Lower leg skin (tissue), 3 donors: ENCODE measurements around the gene RUNX3.

ENCODE experiments used
- CTCF ChIP-seq, 3 donors: fragments of 450-650 bp; IDR thresholded peaks; one replicate each; pipeline ENCODE4 v1.5.1; 2016; ENCODE audit warnings: antibody characterized with exemption in 3 of 3, mild to moderate bottlenecking in 3 of 3, moderate library complexity in 2 of 3
- POLR2A ChIP-seq, 2 donors: fragments of 450-650 bp; IDR thresholded peaks; one replicate each; pipeline ENCODE4 v1.6.1; 2016 to 2017; ENCODE audit warnings: antibody characterized with exemption in 2 of 2, mild to moderate bottlenecking in 1 of 2, moderate library complexity in 1 of 2

DNA sequence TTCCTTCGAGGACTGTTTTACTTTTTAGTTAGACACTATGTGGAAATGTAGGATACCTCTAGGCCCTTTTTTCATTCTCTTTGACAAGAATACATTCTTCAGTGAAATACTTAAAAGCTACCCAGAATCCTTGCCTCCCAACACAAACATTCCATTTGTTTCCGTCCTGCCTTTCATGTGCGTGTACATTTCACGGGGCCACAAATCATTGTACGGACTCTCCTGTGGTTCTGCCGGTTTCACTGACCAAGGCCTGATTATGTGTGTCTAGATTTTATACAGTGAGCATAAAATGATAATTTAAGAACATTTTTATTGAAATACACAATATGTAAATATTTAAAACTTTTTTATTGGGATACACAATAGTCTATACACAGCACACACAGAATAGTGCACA lies 76.4 kb downstream of the RUNX3 start:
- TF ChIP-seq CTCF (IDR thresholded peaks at IDR 0.05) (no peak), POLR2A (IDR thresholded peaks at IDR 0.05) (no peak)
